ENCODE measurements around the gene ROCK1. TPM values are rescaled to one million over a fixed set of nuclear protein-coding genes. Genes with fewer than 3 reads are reported as not detected.

The ROCK1 gene
- total RNA-seq, 6 experiments from 2014 or later = 64.8 to 71.7 (median 67.1) TPM

DNA sequence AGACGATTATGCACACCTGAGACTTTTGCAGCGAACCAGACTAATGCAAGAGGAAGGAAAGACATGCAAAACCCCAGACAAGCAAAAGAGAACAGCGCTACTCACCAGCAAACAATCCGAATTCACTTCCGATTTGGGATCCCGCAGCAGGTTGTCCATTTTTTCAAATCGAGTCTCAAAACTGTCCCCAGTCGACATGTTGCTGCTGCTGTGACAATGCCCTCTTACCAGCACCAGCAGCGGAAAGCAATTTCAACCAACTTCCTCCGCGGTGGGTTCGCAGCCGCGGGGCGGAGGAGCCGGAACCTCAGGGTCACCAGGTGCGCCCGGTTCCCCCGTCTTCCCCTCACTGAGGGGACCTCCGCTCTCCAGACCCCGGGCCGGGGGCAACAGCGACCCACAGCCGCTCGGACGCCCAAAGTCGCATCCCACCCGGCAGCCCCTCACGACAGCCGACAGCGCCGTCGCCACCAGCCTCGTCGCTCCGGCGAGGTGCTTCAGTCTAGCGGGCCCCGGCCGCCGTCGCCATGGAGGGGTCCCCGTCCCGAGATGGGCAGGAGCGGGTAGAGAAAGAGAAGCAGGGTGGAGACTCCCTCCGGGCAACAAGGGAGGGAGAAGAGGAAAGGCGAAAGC lies 784 bp downstream of the ROCK1 start:
- TF ChIP-seq, protein P1, sequence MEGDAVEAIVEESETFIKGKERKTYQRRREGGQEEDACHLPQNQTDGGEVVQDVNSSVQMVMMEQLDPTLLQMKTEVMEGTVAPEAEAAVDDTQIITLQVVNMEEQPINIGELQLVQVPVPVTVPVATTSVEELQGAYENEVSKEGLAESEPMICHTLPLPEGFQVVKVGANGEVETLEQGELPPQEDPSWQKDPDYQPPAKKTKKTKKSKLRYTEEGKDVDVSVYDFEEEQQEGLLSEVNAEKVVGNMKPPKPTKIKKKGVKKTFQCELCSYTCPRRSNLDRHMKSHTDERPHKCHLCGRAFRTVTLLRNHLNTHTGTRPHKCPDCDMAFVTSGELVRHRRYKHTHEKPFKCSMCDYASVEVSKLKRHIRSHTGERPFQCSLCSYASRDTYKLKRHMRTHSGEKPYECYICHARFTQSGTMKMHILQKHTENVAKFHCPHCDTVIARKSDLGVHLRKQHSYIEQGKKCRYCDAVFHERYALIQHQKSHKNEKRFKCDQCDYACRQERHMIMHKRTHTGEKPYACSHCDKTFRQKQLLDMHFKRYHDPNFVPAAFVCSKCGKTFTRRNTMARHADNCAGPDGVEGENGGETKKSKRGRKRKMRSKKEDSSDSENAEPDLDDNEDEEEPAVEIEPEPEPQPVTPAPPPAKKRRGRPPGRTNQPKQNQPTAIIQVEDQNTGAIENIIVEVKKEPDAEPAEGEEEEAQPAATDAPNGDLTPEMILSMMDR (IDR thresholded peaks at IDR 0.05) = no peak

DNA sequence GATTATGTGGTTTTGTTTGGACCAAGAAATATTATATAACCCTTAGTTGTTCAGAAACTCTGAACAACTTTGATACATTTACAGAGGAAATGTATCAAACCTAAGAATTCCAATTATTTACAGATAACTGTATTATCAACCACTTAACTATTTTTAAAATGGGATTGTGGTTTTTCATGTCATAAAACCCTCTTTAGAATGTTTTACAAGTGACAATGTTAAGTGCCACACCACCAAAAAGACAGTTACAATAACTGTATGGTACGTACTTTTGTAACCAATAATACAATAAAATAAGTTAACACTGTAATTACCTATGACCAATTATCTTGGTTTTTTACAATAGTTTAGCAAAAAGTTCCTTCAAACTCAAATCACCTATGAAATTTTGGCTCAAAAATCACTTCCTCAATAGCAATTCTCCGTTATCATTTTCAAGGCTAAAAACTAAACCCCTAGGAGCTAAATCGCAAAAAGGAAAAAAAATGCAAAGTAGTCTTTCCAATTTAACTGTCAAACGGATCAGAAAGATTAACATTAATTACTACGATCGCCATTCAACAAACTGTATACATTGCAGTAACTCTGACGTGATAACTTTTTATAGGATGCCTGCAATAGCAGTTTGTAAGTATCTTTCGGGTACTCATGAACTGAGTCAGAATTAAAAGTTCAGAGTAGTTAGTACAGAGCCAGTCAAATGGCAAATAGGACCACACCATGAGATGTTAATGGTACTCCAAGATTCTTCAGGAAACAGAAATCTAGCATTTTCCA lies 1.5 kb downstream of the ROCK1 start:
- TF ChIP-seq, protein P1 (IDR thresholded peaks at IDR 0.05) = no peak
- H3K27me3 Mint-ChIP-seq (ENCODE audit: insufficient read depth) = no peaks in the 10 kb centered on the region; the same call in 1 of the 2 replicates
- peaks cover 13% of the 10 kb centered on the region for H3K36me3 Mint-ChIP-seq (ENCODE audit: low read depth)
- no peak overlapping the region for H3K4me3 Mint-ChIP-seq
- DNase-seq = peak; percentile 42
- no peaks in the 10 kb centered on the region for H3K9me3 Mint-ChIP-seq
- peaks cover 38% of the 10 kb centered on the region for H3K4me1 Mint-ChIP-seq (ENCODE audit: low read depth)
- peak overlapping the region; percentile 93 for H3K27ac Mint-ChIP-seq

More for the DNA sequence above, 784 bp downstream of the ROCK1 start:
- H3K4me1 Mint-ChIP-seq (ENCODE audit: low read depth) = peaks cover 38% of the 10 kb centered on the region
- no peaks in the 10 kb centered on the region for H3K9me3 Mint-ChIP-seq
- H3K27me3 Mint-ChIP-seq (ENCODE audit: insufficient read depth) = no peaks in the 10 kb centered on the region; the same call in 1 of the 2 replicates
- peaks cover 13% of the 10 kb centered on the region for H3K36me3 Mint-ChIP-seq (ENCODE audit: low read depth)
- peak overlapping the region; percentile 93 for H3K27ac Mint-ChIP-seq
- no peak overlapping the region for H3K4me3 Mint-ChIP-seq
- no peak for DNase-seq

DNA sequence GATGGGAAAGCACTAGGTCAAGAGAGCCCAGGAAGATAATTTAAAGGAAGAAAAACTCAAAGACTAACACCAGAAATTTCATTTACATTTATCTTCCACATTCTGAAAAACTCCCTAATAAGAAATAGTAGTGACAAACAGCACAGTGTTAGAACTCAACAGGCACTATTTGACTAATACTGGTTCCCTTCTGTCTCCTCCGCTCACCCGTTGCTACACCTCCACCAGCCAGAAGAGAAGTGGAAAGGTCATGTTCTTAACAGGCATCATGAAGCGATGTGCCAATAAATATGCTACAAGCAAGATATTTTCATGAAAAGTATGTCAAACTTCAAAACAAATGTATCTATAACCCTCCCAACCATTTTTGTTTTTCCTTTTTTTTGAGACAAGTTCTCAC lies 5.7 kb downstream of the ROCK1 start:
- peaks cover 16% of the 10 kb centered on the region for H3K36me3 Mint-ChIP-seq (ENCODE audit: low read depth)
- TF ChIP-seq, protein P1 (IDR thresholded peaks at IDR 0.05) = no peak
- no peaks in the 10 kb centered on the region; the same call in 1 of the 2 replicates for H3K27me3 Mint-ChIP-seq (ENCODE audit: insufficient read depth)
- no peak for DNase-seq
- peak overlapping the region; percentile 31; the same call in 1 of the 2 replicates for H3K4me3 Mint-ChIP-seq
- no peaks in the 10 kb centered on the region for H3K9me3 Mint-ChIP-seq
- peaks cover 51% of the 10 kb centered on the region for H3K4me1 Mint-ChIP-seq (ENCODE audit: low read depth)
- no peak overlapping the region for H3K27ac Mint-ChIP-seq

DNA sequence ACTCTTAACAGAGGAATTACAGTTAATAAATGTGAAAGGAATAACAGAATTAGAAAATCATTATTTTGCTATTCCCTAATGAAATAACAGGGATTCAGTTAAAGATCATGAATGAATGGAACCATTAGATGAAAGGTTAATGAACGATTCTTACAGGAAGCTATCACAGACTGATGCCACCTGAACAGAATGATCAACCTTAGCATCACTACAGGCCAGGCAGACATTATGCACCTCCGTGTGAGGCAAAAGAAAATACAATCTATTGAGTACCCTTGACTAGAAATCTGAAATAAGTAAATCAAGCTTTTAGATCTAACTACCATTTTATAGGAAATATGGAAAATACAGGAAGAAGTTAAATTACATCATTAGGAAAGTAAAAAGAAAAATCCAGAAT lies 10.4 kb downstream of the ROCK1 start:
- TF ChIP-seq, protein P1 (IDR thresholded peaks at IDR 0.05) = no peak
- DNase-seq = no peak
- Mint-ChIP-seq H3K36me3 (ENCODE audit: low read depth) (peaks cover 4% of the 10 kb centered on the region), H3K4me3 (no peak overlapping the region), H3K9me3 (no peaks in the 10 kb centered on the region), H3K27me3 (ENCODE audit: insufficient read depth) (no peaks in the 10 kb centered on the region), H3K27ac (no peak overlapping the region), H3K4me1 (ENCODE audit: low read depth) (peaks cover 74% of the 10 kb centered on the region)

DNA sequence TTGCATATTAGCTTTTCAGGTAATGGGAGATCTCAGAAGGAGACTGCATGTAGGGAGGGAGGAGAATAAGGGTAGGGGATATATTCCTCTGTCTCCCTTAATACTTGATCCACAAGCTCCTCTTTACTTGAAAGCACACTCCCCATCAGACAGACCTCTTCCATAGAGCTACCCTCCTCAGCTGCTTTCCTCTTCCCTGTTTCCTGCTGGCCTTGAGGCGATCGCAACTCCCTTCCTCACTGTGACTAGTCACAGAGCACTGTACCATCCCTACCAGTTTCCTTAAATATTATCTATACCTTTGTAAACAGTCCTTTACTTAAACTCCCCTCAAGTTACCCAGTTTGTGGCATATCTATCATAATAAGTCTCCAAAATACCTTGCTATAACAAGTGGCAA lies 10.9 kb downstream of the ROCK1 start:
- no peaks in the 10 kb centered on the region for H3K9me3 Mint-ChIP-seq
- DNase-seq = no peak
- H3K27ac Mint-ChIP-seq = no peak overlapping the region
- TF ChIP-seq, protein P1 (IDR thresholded peaks at IDR 0.05) = no peak
- no peak overlapping the region for H3K4me3 Mint-ChIP-seq
- no peaks in the 10 kb centered on the region for H3K27me3 Mint-ChIP-seq (ENCODE audit: insufficient read depth)
- H3K36me3 Mint-ChIP-seq (ENCODE audit: low read depth) = peaks cover 4% of the 10 kb centered on the region
- H3K4me1 Mint-ChIP-seq (ENCODE audit: low read depth) = peaks cover 69% of the 10 kb centered on the region
